Fibroblast of lung (primary cell): Measurements from ENCODE around the gene INHBC.
A peak's percentile ranks its signal among the peaks of the same experiment; 100 is the strongest.

Source experiments
- CTCF ChIP-seq, 2 donors: IDR thresholded peaks in 1 of 2; conservative IDR thresholded peaks in 1 of 2; 1 replicate in 1 of 2; 2 replicates in 1 of 2; pipeline ENCODE4 v1.5.1; 2011 to 2012; ENCODE audit warnings: low read length in 2 of 2, control low read depth in 1 of 2, inconsistent platforms in 1 of 2, low read depth in 1 of 2, mild to moderate bottlenecking in 1 of 2
- EZH2 ChIP-seq: IDR thresholded peaks from 2 replicates; pipeline ENCODE4 v1.5.1; 2012; ENCODE audit warnings: low read length, control low read depth, mild to moderate bottlenecking; ENCODE audit errors: missing control alignments

GRCh38 chr12:57456145-57456700 is 21.6 kb downstream of the INHBC start:
- TF ChIP-seq CTCF (conservative IDR thresholded peaks at IDR 0.05 in 1 of 2, IDR thresholded peaks at IDR 0.05 in 1 of 2; ENCODE audit: low read depth in 1 of 2, low read length in 2 of 2) = peak; percentile 35 to 61
- no peak for TF ChIP-seq EZH2
